ENCODE measurements around the gene TTC39B. TPM values are rescaled to one million over a fixed set of nuclear protein-coding genes. Genes with fewer than 3 reads are reported as not detected.

Gene TTC39B
- total and polyA plus RNA-seq, 2 of the 8 experiments (the other 6 are each of a cell fraction or from before 2014, with no cell fraction given), result 1.6 to 10.9 TPM

GRCh38 chr9:15163931-15164330 lies 143.1 kb downstream of the TTC39B start:
- Histone ChIP-seq H3K79me2 (ENCODE audit: control insufficient read depth in 1 of 2, insufficient read depth in 2 of 2, low read length in 2 of 2) (no peaks in the 10 kb centered on the region), H3K23ac (ENCODE audit: insufficient read length) (no peak overlapping the region), H2BK12ac (ENCODE audit: low read depth, low read length) (no peak overlapping the region), H3K56ac (replicated peaks; ENCODE audit: insufficient read length, low read depth, low read length) (no peak overlapping the region), H3K9ac (replicated peaks in 1 of 4; ENCODE audit: extremely low read depth in 1 of 4, low read depth in 3 of 4, low read length in 3 of 4) (no peak overlapping the region), H3K4me2 (ENCODE audit: insufficient read depth in 1 of 2, low read depth in 2 of 2, low read length in 2 of 2) (no peak overlapping the region), H3K4ac (replicated peaks; ENCODE audit: insufficient read length, low read depth, low read length) (no peak overlapping the region), H2AFZ (ENCODE audit: low read length) (no peak overlapping the region), H4K8ac (ENCODE audit: extremely low read depth, insufficient read depth, low read length) (no peak overlapping the region), H3K36me3 (ENCODE audit: control insufficient read depth in 2 of 4, insufficient read depth in 4 of 4, low read length in 3 of 4) (no peaks in the 10 kb centered on the region), H4K20me1 (replicated peaks in 1 of 2; ENCODE audit: control insufficient read depth in 1 of 2, insufficient read depth in 2 of 2, low read length in 2 of 2) (no peaks in the 10 kb centered on the region), H3K27ac (ENCODE audit: low read depth, low read length) (no peak overlapping the region), H4K91ac (replicated peaks; ENCODE audit: insufficient read length, low read length) (no peak overlapping the region), H3K14ac (ENCODE audit: insufficient read length) (no peak overlapping the region), H2AK5ac (ENCODE audit: low read depth, low read length) (no peak overlapping the region), H2BK15ac (ENCODE audit: low read length) (no peak overlapping the region), H3K23me2 (ENCODE audit: low read depth, low read length) (no peaks in the 10 kb centered on the region), H3K9me3 (ENCODE audit: insufficient read depth in 2 of 2, low read depth in 1 of 2, low read length in 1 of 2) (no peaks in the 10 kb centered on the region), H3K79me1 (ENCODE audit: low read depth, low read length) (no peaks in the 10 kb centered on the region; the same call in 1 of the 2 replicates), H4K5ac (ENCODE audit: insufficient read length, low read depth, low read length) (no peak overlapping the region), H3K27me3 (replicated peaks in 1 of 4; ENCODE audit: control insufficient read depth in 3 of 4, extremely low read depth in 1 of 4, insufficient read depth in 3 of 4, low read length in 3 of 4) (no peaks in the 10 kb centered on the region), H3K4me3 (ENCODE audit: extremely low read depth in 1 of 4, insufficient read depth in 2 of 4, low read depth in 3 of 4, low read length in 4 of 4) (no peak overlapping the region), H3K18ac (ENCODE audit: extremely low read depth, low read length) (no peak overlapping the region), H2BK5ac (ENCODE audit: low read depth, low read length) (no peak overlapping the region), H3K4me1 (replicated peaks in 1 of 4; ENCODE audit: control insufficient read depth in 3 of 4, insufficient read depth in 4 of 4, low read length in 3 of 4) (no peaks in the 10 kb centered on the region), H2BK20ac (ENCODE audit: low read length) (no peak overlapping the region), H2BK120ac (replicated peaks; ENCODE audit: low read depth, low read length) (no peak overlapping the region)
- FAIRE-seq (no peak), DNase-seq (ENCODE audit: low read depth in 1 of 2, low spot score in 2 of 2) (no peak)
- ChIA-PET CTCF (ENCODE audit: partially characterized antibody) (no interaction called here), POLR2A (ENCODE audit: partially characterized antibody) (no interaction called here)
- TF ChIP-seq SP2 (IDR thresholded peaks at IDR 0.05; ENCODE audit: low read length), result no peak
- no peak for TF ChIP-seq JUND (IDR thresholded peaks at IDR 0.05; ENCODE audit: low read length)
- no peak for TF ChIP-seq TEAD4 (IDR thresholded peaks at IDR 0.05; ENCODE audit: low read depth, low read length)
- TF ChIP-seq GTF2F1 (IDR thresholded peaks at IDR 0.05; ENCODE audit: borderline replicate concordance, low read depth, low read length), result no peak
- TF ChIP-seq TAF1 (IDR thresholded peaks at IDR 0.05; ENCODE audit: low read depth, low read length), result no peak

Data from H1 (cell line).